ENCODE measurements around the gene TUBB1. TPM values are rescaled to one million over a fixed set of nuclear protein-coding genes. Genes with fewer than 3 reads are reported as not detected.
"Not testable (repeated sequence)": the region's sequence is repeated elsewhere in the genome, so short reads cannot be mapped to it uniquely, and the experiment has no call there.

Gene TUBB1
- total and polyA plus RNA-seq, 11 donors: 0.07 to 0.64 (median 0.22) TPM; not detected in 1

GRCh38 chr20:58980711-58981627, 38.3 kb upstream of the TUBB1 start, which contains the start of gene NELFCD:
TSS of gene NELFCD (plus strand) at chr20:58981256. CDS start at chr20:58981310, 54 bp downstream.
- Histone ChIP-seq H3K36me3 (peaks cover 0 to 5% (median under 1%) of the 10 kb centered on the region in 9 donors), H3K27me3 (no peaks in the 10 kb centered on the region), H3K4me3 (peak within 1 kb of the TSS; percentile 64 to 96 (median 78)), H3K9me3 (peaks cover 0 to 8% (median 4%) of the 10 kb centered on the region in 12 donors), H3K4me1 (peaks cover 0 to 44% (median 29%) of the 10 kb centered on the region in 12 donors), H3K27ac (peak within 1 kb of the TSS; percentile 53 to 93 (median 84))
- TF ChIP-seq POLR2A (IDR thresholded peaks at IDR 0.05) (peak in 1 of 2 donors; percentile 88), CTCF (IDR thresholded peaks at IDR 0.05) (no peak)
- DNase-seq: peak; percentile 89 to 95 (median 91)
- peak; percentile 83 to 96 (median 94) for ATAC-seq
- intact Hi-C loops (cut with DNase I): loop anchor here (1.0 to 10.0 kb wide), 10 partner anchors 51 to 329 kb away; partner anchors contain the start of genes ATP5F1E (in 5 of the 10) and STX16 (in 1 of the 10)
- 7 to 50% (median 14%) methylated on average over 19 to 109 of the region's 109 CpGs for WGBS, 4 donors

- ATAC-seq (peak in 1 of 4 donors; percentile 30), DNase-seq (no peak)
- Histone ChIP-seq H3K36me3 (peaks cover 0 to 13% (median 9%) of the 10 kb centered on the region in 9 donors), H3K27me3 (no peaks in the 10 kb centered on the region), H3K9me3 (no peaks in the 10 kb centered on the region), H3K4me1 (peaks cover 0 to 51% (median 30%) of the 10 kb centered on the region in 12 donors), H3K27ac (peak overlapping the region; percentile 28 to 93 (median 84)), H3K4me3 (peak overlapping the region; percentile 64 to 96 (median 78))
- WGBS, 4 donors: 18 to 21% (median 19%) methylated on average over 27 to 29 of the region's 29 CpGs
- intact Hi-C loops (cut with DNase I): loop anchor here (1.0 to 10.0 kb wide), 10 partner anchors 51 to 329 kb away; partner anchors contain the start of genes ATP5F1E (in 5 of the 10) and STX16 (in 1 of the 10)
- no peak for TF ChIP-seq POLR2A (IDR thresholded peaks at IDR 0.05)
- TF ChIP-seq CTCF (IDR thresholded peaks at IDR 0.05): no peak
These were observed 37.4 kb upstream of the TUBB1 start for GRCh38 chr20:58981628-58982364.

- WGBS, 4 donors: 82 to 89% (median 88%) methylated on average over 12 of the region's 12 CpGs
- H3K9me3 ChIP-seq: no peaks in the 10 kb centered on the region
- H3K27ac ChIP-seq: peak overlapping the region in 3 of 12 donors; percentile 16 to 87 (median 27)
- no peak for TF ChIP-seq CTCF (IDR thresholded peaks at IDR 0.05)
- no peak for TF ChIP-seq POLR2A (IDR thresholded peaks at IDR 0.05)
- intact Hi-C loops (cut with DNase I): loop anchor here in 9 of 10 donors (5.0 to 10.0 kb wide), 7 partner anchors 50 to 330 kb away; partner anchors contain the start of genes ATP5F1E (in 5 of the 9) and STX16 (in 1 of the 9)
- DNase-seq (peak in 1 of 5 donors; percentile 12), ATAC-seq (no peak)
- peaks cover 0 to 20% (median 16%) of the 10 kb centered on the region in 9 donors for H3K36me3 ChIP-seq
- peaks cover 0 to 52% (median 30%) of the 10 kb centered on the region in 12 donors for H3K4me1 ChIP-seq
- H3K4me3 ChIP-seq: peak overlapping the region in 9 of 12 donors; percentile 71 to 96 (median 85)
- H3K27me3 ChIP-seq: no peaks in the 10 kb centered on the region
These were observed 36.7 kb upstream of the TUBB1 start for GRCh38 chr20:58982406-58983114.

GRCh38 chr20:58983115-58983468, 36.1 kb upstream of the TUBB1 start:
- WGBS, 4 donors: 93 to 96% (median 96%) methylated on average over 12 of the region's 12 CpGs
- Histone ChIP-seq H3K36me3 (peaks cover 0 to 26% (median 21%) of the 10 kb centered on the region in 9 donors), H3K4me1 (peaks cover 0 to 52% (median 30%) of the 10 kb centered on the region in 12 donors)
- not testable (repeated sequence) for H3K27ac ChIP-seq, H3K27me3 ChIP-seq, H3K9me3 ChIP-seq, ATAC-seq, DNase-seq, H3K4me3 ChIP-seq
- intact Hi-C loops (cut with DNase I): loop anchor here in 9 of 10 donors (5.0 to 10.0 kb wide), 7 partner anchors 49 to 331 kb away; partner anchors contain the start of genes ATP5F1E (in 5 of the 9) and STX16 (in 1 of the 9)
